Activated CD8-positive, alpha-beta T cell treated with anti-CD3 and anti-CD28 coated beads, Interleukin-2, amount 10 ng/mL, durations not matched to agents 7 days and 5 days (primary cell): Measurements from ENCODE around the gene MUS81. TPM values are rescaled to one million over a fixed set of nuclear protein-coding genes. Genes with fewer than 3 reads are reported as not detected.

ENCODE experiments used
- ATAC-seq: fragments of 150-1000 bp; cut with Tn5 transposase; one replicate; pipeline ENCODE4 v1.10.0; 2021; ENCODE audit warnings: moderate library complexity
- CTCF ChIA-PET: fragments of 350-600 bp; sonication (Branson Sonifier 250); formaldehyde crosslinking; loops from one replicate; lab custom pipeline; 2021; ENCODE audit warnings: antibody characterized with exemption; lab: Charles Lee
- POLR2A ChIA-PET: fragments of 350-600 bp; sonication (Branson Sonifier 250); formaldehyde crosslinking; loops from one replicate; lab custom pipeline; 2021; ENCODE audit warnings: antibody characterized with exemption; lab: Charles Lee
- DNase-seq: peaks from one replicate; pipeline ENCODE4 v3.0.0-alpha.2; 2020
- H3K27ac Mint-ChIP-seq: one replicate; pipeline ENCODE4 v1.8.0; 2021; ENCODE audit warnings: mild to moderate bottlenecking, mixed read lengths
- H3K27me3 Mint-ChIP-seq: one replicate; pipeline ENCODE4 v1.8.0; 2021; ENCODE audit warnings: low read depth, mixed read lengths
- H3K36me3 Mint-ChIP-seq: one replicate; pipeline ENCODE4 v1.8.0; 2021; ENCODE audit warnings: low read depth, mixed read lengths
- H3K4me1 Mint-ChIP-seq: one replicate; pipeline ENCODE4 v1.8.0; 2021; ENCODE audit warnings: low read depth, mixed read lengths
- H3K4me3 Mint-ChIP-seq: one replicate; pipeline ENCODE4 v1.8.0; 2021; ENCODE audit warnings: mild to moderate bottlenecking, mixed read lengths
- H3K9me3 Mint-ChIP-seq: one replicate; pipeline ENCODE4 v1.8.0; 2022; ENCODE audit warnings: mixed read lengths; ENCODE audit not compliant: insufficient read depth
- total RNA-seq, 2 experiments: library from RNA; stranded (reverse); gene quantifications; one replicate each; pipeline ENCODE4 v1.2.3, GENCODE V29; 2021

Gene MUS81
- total RNA-seq, 2 experiments from 2014 or later: 106 to 111 TPM

DNA sequence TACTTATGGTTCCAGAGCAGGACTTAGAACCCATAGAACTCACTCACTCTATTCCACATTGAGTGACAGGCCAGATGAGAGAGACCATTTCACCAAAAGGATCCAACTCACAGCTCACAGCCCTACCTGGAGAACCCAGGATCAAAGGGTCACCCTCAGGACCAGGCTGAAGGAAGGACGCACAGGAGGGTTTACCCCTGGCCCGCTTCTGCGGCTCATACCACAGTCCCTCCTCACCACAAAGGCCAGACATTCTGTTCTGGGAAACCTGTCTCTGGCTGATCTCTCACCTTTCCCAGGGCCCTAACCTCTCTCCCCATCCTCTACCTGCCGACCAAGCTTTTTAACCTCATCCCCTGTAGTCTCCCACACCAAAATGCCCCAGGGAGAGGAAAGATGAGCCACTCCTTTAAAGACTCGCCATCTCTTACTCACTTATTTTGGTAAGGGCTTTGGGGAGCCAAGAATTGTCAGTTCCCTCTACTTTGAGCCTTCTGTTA lies 35.3 kb downstream of the MUS81 start:
- H3K4me3 Mint-ChIP-seq: peak overlapping the region; percentile 31
- POLR2A ChIA-PET: interaction anchor here (1.3 kb wide), 1 partner anchor 10 kb away, joined by 3 read pairs; no protein-coding TSS in a partner anchor

DNA sequence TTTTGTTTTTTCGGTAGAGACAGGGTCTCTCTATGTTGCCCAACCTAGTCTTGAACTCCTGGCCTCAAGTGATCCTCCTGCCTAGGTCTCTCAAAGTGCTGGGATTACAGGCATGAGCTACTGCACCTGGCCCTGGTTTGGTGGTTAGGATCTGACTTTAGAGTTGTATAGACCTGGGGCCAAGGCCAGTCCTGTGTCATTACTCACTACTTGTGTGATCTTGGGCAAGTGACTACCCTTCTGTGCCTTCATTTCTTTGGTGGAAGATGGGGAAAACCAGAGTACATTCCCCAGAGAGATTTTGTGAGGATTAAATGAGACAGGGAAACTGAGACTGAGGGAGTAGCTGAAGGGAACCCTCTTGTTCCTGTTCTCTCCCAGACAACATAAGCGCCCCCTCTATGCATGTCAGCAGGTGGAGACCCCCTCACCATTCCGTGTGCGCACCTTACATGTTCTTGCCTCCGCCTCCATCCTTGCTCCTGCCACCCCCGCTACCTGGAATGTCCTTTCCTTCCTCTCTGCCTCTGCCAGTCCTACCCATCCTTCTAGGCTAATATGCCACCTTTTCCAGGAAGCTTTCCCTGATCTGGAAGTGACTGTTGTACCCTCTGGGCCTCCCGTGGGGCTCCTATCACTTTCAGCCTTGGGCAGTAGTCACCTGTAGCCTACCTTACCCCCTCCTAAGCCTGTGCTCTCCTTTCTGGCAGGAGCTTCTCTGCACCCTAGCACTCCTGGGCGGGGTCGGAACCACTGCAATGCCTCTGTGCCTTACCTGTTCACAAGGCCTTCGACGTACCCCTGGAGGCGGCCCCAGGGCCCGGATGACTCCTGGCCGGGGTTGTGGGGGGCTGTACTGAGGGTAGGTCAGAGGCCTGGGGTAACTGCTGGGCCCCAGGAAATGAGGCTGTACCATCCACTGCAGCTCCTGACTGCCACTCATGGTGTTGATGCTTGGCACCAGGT lies 36.1 kb downstream of the MUS81 start:
- Mint-ChIP-seq H3K4me3 (no peak overlapping the region), H3K4me1 (peaks cover 69% of the 10 kb centered on the region), H3K9me3 (no peaks in the 10 kb centered on the region), H3K27ac (peak overlapping the region; percentile 49), H3K27me3 (no peaks in the 10 kb centered on the region), H3K36me3 (peaks cover 23% of the 10 kb centered on the region)
- DNase-seq (no peak), ATAC-seq (no peak)
- POLR2A ChIA-PET: interaction anchor here (0.7 to 1.3 kb wide), 5 partner anchors 7 to 35 kb away, joined by 3 to 4 read pairs (median 3); no protein-coding TSS in a partner anchor
- CTCF ChIA-PET: interaction anchor here (0.8 to 4.2 kb wide), 7 partner anchors 7 to 239 kb away, joined by 3 to 47 read pairs (median 6); partner anchors contain the start of genes CCDC85B, FIBP and MUS81

More for the DNA sequence above, 35.3 kb downstream of the MUS81 start:
- no peaks in the 10 kb centered on the region for H3K27me3 Mint-ChIP-seq
- H3K9me3 Mint-ChIP-seq: no peaks in the 10 kb centered on the region
- H3K27ac Mint-ChIP-seq: peak overlapping the region; percentile 54
- DNase-seq: no peak
- no peak for ATAC-seq
- H3K4me1 Mint-ChIP-seq: peaks cover 62% of the 10 kb centered on the region
- H3K36me3 Mint-ChIP-seq: peaks cover 23% of the 10 kb centered on the region
- CTCF ChIA-PET: interaction anchor here (1.0 to 4.2 kb wide), 5 partner anchors 9 to 240 kb away, joined by 3 to 36 read pairs (median 9); no protein-coding TSS in a partner anchor

DNA sequence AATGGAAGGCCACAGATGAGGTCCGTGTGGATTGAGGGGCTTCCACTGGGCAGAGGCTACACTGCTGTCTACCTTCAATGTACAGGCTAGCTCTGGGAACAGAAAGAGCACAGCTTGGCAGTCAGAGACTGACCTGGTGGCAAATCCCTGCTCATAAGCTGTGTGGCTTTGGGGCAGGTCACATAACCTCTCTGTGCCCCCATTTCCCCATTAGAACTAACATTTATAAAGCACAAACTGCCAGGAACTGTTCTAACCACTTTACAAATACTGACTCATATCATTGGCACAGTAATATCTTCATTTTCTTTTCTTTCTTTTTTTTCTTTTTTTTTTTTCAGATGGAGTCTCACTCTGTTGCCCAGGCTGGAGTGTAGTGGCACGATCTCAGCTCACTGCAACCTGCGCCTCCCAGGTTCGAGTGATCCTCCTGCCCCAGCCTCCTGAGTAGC lies 36.8 kb downstream of the MUS81 start:
- ChIA-PET CTCF (interaction anchor here (0.8 to 4.2 kb wide), 6 partner anchors 7 to 238 kb away, joined by 3 to 47 read pairs (median 8); partner anchors contain the start of genes CCDC85B, FIBP and MUS81), POLR2A (interaction anchor here (0.7 to 1.2 kb wide), 4 partner anchors 8 to 35 kb away, joined by 3 to 4 read pairs (median 4); no protein-coding TSS in a partner anchor)
- Mint-ChIP-seq H3K36me3 (peaks cover 17% of the 10 kb centered on the region), H3K27ac (no peak overlapping the region), H3K4me1 (peaks cover 74% of the 10 kb centered on the region), H3K27me3 (no peaks in the 10 kb centered on the region), H3K9me3 (no peaks in the 10 kb centered on the region), H3K4me3 (no peak overlapping the region)
- ATAC-seq (no peak), DNase-seq (no peak)

DNA sequence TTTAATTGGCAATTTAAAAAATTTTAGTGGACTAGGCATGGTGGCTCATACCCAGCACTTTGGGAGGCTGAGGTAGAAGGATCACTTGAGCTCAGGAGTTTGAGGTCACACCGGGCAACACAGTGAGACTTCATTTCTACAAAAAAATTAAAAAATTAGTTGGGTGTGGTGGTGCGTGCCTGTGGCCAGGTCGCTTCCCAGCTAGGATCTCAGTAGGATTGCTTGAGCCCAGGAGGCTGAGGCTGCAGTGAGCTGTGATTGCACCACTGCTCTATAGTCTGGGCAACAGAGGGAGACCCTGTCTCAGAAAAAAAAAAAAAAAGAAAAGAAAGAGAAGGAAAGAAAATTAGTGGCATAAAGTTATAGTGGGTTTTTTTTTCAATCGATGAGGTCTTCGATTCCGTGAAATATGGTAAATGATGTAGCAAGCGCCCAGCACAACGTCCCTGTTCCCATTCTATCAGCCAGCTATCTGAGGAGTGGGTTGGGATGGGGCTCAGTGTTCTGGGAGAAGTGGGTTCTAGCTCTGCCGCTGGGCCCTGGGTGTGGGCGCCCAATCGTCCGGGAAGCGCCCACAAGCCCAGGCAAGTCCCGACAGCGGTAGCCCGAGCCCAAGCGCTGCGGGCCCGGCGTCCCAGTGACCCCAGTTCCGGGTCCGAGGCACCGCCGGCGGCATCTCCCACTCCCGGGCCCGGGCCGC lies 38.6 kb downstream of the MUS81 start:
- Mint-ChIP-seq H3K36me3 (peaks cover 9% of the 10 kb centered on the region), H3K4me1 (peaks cover 68% of the 10 kb centered on the region), H3K27ac (peak overlapping the region; percentile 79), H3K27me3 (no peaks in the 10 kb centered on the region), H3K9me3 (no peaks in the 10 kb centered on the region), H3K4me3 (peak overlapping the region; percentile 78)
- no peak for DNase-seq
- CTCF ChIA-PET: interaction anchor here (1.6 to 4.2 kb wide), 4 partner anchors 9 to 39 kb away, joined by 6 to 47 read pairs (median 22); partner anchors contain the start of genes CCDC85B and FIBP
- POLR2A ChIA-PET: interaction anchor here (0.6 to 6.5 kb wide), 6 partner anchors 8 to 326 kb away, joined by 3 to 64 read pairs (median 4); partner anchors contain the start of genes CCDC85B, FAM89B and FIBP
- no peak for ATAC-seq

DNA sequence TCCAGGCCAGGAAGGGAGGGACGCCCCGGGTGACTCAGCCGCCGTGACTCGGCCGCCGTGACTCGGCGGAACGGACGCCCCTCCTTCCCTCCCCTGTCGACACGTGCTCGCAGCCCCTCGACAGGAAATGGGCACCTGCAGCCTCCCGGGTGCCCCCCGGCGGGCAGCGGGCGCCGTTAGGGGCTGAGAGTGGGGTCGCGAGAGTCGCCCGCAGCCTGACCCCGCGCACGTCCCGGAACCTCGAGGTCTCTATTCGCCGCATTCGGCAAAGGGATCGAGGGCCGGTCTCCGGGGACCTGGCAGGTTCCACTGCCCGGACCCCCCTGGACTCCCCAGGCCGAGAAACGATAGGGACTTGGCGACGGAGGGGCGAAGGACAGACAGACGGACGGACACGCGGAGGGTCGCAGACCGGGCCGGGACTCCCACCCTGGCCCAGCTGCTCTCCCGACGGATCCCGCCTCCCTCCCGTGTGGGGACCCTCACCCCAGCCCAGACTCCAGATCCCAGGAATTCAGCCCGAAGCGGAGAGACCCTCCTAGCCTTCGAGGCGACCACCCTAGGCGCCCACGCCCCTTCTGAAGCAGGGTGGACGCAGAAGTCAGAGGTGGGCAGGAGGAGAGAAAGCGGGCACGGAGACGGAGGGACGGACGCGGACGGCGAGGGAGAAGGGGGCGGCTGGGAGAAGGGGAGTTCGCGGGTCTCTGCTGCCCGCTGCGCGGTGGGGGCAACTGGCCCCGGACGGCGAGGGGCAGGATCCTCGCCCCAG lies 39.3 kb downstream of the MUS81 start:
- peaks cover 62% of the 10 kb centered on the region for H3K4me1 Mint-ChIP-seq
- CTCF ChIA-PET: interaction anchor here (1.3 to 4.2 kb wide), 6 partner anchors 10 to 40 kb away, joined by 3 to 55 read pairs (median 22); partner anchors contain the start of genes CCDC85B and FIBP

DNA sequence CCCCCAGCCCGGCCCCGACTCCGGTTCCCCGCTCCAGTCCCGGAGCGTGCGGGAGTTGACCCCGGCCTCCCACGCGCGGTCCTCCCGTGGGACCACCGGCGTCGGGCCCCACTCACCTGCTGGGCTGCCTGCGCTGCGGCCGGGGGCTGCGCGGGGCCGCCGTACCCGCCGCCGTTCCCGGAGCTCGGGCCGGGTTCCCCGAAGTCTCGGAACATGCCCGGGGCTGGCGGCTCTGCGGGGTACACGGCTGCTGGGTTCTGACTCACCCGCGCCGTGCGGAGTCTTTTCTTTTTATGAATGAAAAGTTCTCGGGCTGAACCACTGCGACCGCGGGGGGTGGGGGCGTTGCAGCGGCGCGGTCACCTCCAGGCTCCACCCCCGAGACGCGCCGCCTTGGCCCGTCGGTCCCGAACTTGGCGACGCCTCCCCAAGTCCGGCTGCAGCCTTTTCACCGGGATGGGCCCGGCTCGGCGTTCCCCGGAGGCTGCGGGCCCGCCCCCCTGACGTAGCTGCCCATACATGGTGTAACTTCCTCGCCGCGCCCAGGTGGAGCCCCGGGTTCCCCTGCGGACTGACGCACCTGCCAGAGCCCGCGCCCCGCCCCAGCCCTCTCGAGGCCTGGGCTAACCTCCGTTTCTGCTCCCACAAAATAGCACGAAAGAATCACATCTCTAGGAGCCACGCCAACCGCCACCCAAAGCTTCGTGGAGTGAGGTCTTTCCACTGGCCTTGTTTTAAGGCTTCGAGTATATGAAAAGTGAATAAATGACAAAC lies 40.1 kb downstream of the MUS81 start, which contains the start of gene FOSL1:
Gene FOSL1, minus strand, starts transcription at position 264 of the 774 bp plus-strand sequence. Its CDS starts 49 bp downstream, at position 215.
- Mint-ChIP-seq H3K4me1 (peaks cover 59% of the 10 kb centered on the region), H3K9me3 (no peaks in the 10 kb centered on the region), H3K27ac (peak within 1 kb of the TSS; percentile 71), H3K27me3 (no peaks in the 10 kb centered on the region), H3K4me3 (peak within 1 kb of the TSS; percentile 66), H3K36me3 (peaks cover 5% of the 10 kb centered on the region)
- POLR2A ChIA-PET: interaction anchor here (1.2 to 6.5 kb wide), 4 partner anchors 9 to 53 kb away, joined by 3 to 64 read pairs (median 8); partner anchors contain the start of genes CCDC85B and FIBP
- CTCF ChIA-PET: interaction anchor here (0.5 to 3.7 kb wide), 7 partner anchors 10 to 438 kb away, joined by 3 to 55 read pairs (median 8); partner anchors contain the start of genes CCDC85B, FIBP and MUS81
- DNase-seq (peak; percentile 94), ATAC-seq (peak; percentile 88)

More for the DNA sequence above, 39.3 kb downstream of the MUS81 start:
- peaks cover 8% of the 10 kb centered on the region for H3K36me3 Mint-ChIP-seq
- peak overlapping the region; percentile 71 for H3K27ac Mint-ChIP-seq
- POLR2A ChIA-PET: interaction anchor here (1.2 to 6.5 kb wide), 3 partner anchors 9 to 54 kb away, joined by 3 to 64 read pairs (median 14); partner anchors contain the start of genes CCDC85B and FIBP
- no peaks in the 10 kb centered on the region for H3K27me3 Mint-ChIP-seq
- DNase-seq (peak; percentile 76), ATAC-seq (peak; percentile 27)
- H3K4me3 Mint-ChIP-seq: peak overlapping the region; percentile 66
- H3K9me3 Mint-ChIP-seq: no peaks in the 10 kb centered on the region

DNA sequence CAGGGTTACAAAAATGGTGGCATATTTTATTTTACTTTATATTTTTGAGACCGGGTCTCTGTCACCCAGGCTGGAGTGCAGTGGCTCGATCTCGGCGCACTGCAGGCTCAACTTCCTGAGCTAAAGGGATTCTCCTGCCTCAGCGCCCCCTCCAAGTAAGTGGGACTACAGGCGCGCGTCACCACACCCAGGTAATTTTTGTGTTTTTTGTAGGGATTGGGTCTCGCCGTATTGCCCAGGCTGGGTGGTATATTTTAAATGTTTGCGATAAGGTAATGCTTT lies 40.6 kb downstream of the MUS81 start:
- Mint-ChIP-seq H3K9me3 (no peaks in the 10 kb centered on the region), H3K27me3 (no peaks in the 10 kb centered on the region), H3K4me1 (peaks cover 53% of the 10 kb centered on the region), H3K27ac (peak overlapping the region; percentile 65), H3K36me3 (peaks cover 4% of the 10 kb centered on the region), H3K4me3 (peak overlapping the region; percentile 45)
- POLR2A ChIA-PET: interaction anchor here (1.4 to 6.5 kb wide), 2 partner anchors 10 to 11 kb away, joined by 3 to 64 read pairs; partner anchors contain the start of genes CCDC85B and FIBP
- ATAC-seq (no peak), DNase-seq (no peak)
- CTCF ChIA-PET: interaction anchor here (0.5 to 3.7 kb wide), 7 partner anchors 9 to 438 kb away, joined by 3 to 55 read pairs (median 8); partner anchors contain the start of genes CCDC85B, FIBP and MUS81

DNA sequence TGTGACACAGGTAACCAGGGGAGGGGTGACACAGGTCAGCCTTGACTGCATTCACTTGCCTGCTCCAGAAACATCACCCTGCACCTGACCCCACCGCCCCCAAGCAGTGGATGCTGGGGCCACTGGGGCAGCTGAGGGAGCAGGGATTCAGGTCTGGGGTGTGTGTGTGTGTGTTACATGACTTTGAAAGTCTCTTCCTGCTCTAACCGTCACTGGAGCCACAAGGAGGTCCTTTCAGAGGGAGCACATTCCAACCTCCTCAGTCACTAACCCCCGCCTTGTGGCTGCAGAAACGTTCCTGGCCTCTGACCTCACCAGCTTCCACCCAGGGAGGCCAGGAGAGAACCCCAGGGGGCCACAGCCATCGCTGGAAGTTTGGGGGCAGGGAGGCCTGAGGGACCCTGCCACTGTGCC lies 42.8 kb downstream of the MUS81 start:
- POLR2A ChIA-PET: interaction anchor here (1.0 to 6.5 kb wide), 2 partner anchors 12 to 52 kb away, joined by 4 to 64 read pairs; partner anchors contain the start of genes CCDC85B and FIBP
- Mint-ChIP-seq H3K27ac (peak overlapping the region; percentile 46), H3K4me1 (peaks cover 35% of the 10 kb centered on the region), H3K9me3 (no peaks in the 10 kb centered on the region), H3K27me3 (peaks cover 4% of the 10 kb centered on the region), H3K4me3 (no peak overlapping the region), H3K36me3 (no peaks in the 10 kb centered on the region)
- ATAC-seq (no peak), DNase-seq (no peak)
- CTCF ChIA-PET: interaction anchor here (1.0 to 3.7 kb wide), 2 partner anchors 13 to 19 kb away, joined by 3 to 25 read pairs; partner anchors contain the start of gene CCDC85B

DNA sequence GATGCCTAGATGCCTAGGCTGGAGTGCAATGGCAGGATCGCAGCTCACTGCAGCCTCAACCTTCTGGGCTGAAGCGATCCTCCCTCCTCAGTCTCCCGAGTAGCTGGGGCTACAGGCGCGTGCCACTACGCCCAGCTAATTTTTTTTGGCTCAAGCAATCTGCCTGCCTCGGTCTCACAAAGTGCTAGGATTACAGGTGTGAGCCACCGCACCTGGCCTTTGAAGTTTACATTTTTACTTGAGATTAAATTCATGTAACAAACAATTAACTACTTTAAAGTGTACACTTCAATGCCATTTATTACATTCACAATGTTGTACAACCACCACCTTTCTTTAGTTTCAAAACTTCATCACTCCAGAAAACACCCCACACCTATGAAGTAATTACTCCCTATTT lies 43.5 kb downstream of the MUS81 start:
- POLR2A ChIA-PET: interaction anchor here (0.9 to 6.5 kb wide), 2 partner anchors 13 to 30 kb away, joined by 3 to 64 read pairs; partner anchors contain the start of genes CCDC85B and FIBP
- Mint-ChIP-seq H3K27me3 (peaks cover 4% of the 10 kb centered on the region), H3K4me1 (peaks cover 29% of the 10 kb centered on the region), H3K9me3 (no peaks in the 10 kb centered on the region), H3K36me3 (no peaks in the 10 kb centered on the region), H3K27ac (no peak overlapping the region), H3K4me3 (no peak overlapping the region)
- CTCF ChIA-PET: interaction anchor here (1.0 to 3.7 kb wide), 2 partner anchors 14 to 19 kb away, joined by 3 to 25 read pairs; partner anchors contain the start of gene CCDC85B
- DNase-seq (no peak), ATAC-seq (no peak)
